ENCODE results near the gene KRTAP6-3.

DNA sequence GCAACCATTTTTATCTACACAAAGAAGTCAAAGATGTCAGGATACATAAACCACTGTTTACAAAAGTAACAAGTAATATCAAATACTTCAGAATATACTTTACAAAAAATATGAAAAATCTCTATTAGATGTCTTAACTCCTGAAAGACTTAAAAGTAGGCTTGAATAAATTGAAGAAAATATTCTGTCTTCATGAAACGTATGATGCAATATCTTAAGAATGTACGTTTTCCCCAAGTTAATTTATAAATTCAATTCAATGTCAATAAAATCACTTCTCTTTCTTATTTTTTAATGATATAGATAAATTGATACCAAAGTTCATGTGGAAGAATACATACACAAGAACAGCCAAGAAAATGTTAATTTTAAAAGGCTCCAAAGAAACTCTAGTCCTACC lies 37.1 kb upstream of the KRTAP6-3 start:
- TF ChIP-seq, protein P1, sequence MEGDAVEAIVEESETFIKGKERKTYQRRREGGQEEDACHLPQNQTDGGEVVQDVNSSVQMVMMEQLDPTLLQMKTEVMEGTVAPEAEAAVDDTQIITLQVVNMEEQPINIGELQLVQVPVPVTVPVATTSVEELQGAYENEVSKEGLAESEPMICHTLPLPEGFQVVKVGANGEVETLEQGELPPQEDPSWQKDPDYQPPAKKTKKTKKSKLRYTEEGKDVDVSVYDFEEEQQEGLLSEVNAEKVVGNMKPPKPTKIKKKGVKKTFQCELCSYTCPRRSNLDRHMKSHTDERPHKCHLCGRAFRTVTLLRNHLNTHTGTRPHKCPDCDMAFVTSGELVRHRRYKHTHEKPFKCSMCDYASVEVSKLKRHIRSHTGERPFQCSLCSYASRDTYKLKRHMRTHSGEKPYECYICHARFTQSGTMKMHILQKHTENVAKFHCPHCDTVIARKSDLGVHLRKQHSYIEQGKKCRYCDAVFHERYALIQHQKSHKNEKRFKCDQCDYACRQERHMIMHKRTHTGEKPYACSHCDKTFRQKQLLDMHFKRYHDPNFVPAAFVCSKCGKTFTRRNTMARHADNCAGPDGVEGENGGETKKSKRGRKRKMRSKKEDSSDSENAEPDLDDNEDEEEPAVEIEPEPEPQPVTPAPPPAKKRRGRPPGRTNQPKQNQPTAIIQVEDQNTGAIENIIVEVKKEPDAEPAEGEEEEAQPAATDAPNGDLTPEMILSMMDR (conservative IDR thresholded peaks at IDR 0.05) = no peak
- no peak for TF ChIP-seq ZFX (IDR thresholded peaks at IDR 0.05)

Measured in C4-2B (cell line).